Glutamatergic neuron (in vitro differentiated cells): Measurements from ENCODE around the gene NMBR. TPM values are rescaled to one million over a fixed set of nuclear protein-coding genes. Genes with fewer than 3 reads are reported as not detected.

Experiments
- DNase-seq: peaks from one replicate; pipeline ENCODE4 v3.0.0; 2022
- H3K27ac Mint-ChIP-seq: one replicate; pipeline ENCODE4 v1.8.0; 2020; ENCODE audit warnings: mild to moderate bottlenecking, mixed read lengths, inconsistent platforms; ENCODE audit not compliant: unreplicated experiment
- H3K27me3 Mint-ChIP-seq: one replicate; pipeline ENCODE4 v1.8.0; 2020; ENCODE audit warnings: mild to moderate bottlenecking, moderate library complexity, mixed read lengths, inconsistent platforms; ENCODE audit not compliant: unreplicated experiment
- H3K36me3 Mint-ChIP-seq: one replicate; pipeline ENCODE4 v1.8.0; 2020; ENCODE audit warnings: mild to moderate bottlenecking, mixed read lengths, inconsistent platforms; ENCODE audit not compliant: unreplicated experiment
- H3K4me1 Mint-ChIP-seq: one replicate; pipeline ENCODE4 v1.8.0; 2020; ENCODE audit warnings: mild to moderate bottlenecking, low read depth, mixed read lengths, inconsistent platforms; ENCODE audit not compliant: unreplicated experiment
- H3K4me3 Mint-ChIP-seq: one replicate; pipeline ENCODE4 v1.8.0; 2020; ENCODE audit warnings: mild to moderate bottlenecking, mixed read lengths, inconsistent platforms; ENCODE audit not compliant: unreplicated experiment
- H3K9me3 Mint-ChIP-seq: one replicate; pipeline ENCODE4 v1.8.0; 2020; ENCODE audit warnings: mild to moderate bottlenecking, moderate library complexity, mixed read lengths, inconsistent platforms; ENCODE audit not compliant: unreplicated experiment
- CTCF ChIP-seq: fragments of 200-600 bp; sonication (generic); IDR thresholded peaks from one replicate; pipeline ENCODE4 v1.5.0; 2021; ENCODE audit not compliant: partially characterized antibody, unreplicated experiment
- total RNA-seq: library from RNA; stranded (reverse); fragmentation: NEBNext Ultra II Directional; extraction: Animal tissue kit (Norgen Biotek cat#: 25700); gene quantifications from one replicate; pipeline ENCODE4 v1.2.1, GENCODE V29; 2021; ENCODE audit not compliant: unreplicated experiment

The NMBR gene
- total RNA-seq, 1 donor from 2014 or later, result not detected

- no peak overlapping the region for H3K4me3 Mint-ChIP-seq
- no peak for DNase-seq
- H3K27me3 Mint-ChIP-seq, result no peaks in the 10 kb centered on the region
- H3K27ac Mint-ChIP-seq, result no peak overlapping the region
- H3K36me3 Mint-ChIP-seq, result peaks cover 5% of the 10 kb centered on the region
- no peak for TF ChIP-seq CTCF
- peaks cover 3% of the 10 kb centered on the region for H3K9me3 Mint-ChIP-seq
- H3K4me1 Mint-ChIP-seq, result no peaks in the 10 kb centered on the region
These were observed 119.8 kb downstream of the NMBR start for GRCh38 chr6:142027074-142027473.

DNA sequence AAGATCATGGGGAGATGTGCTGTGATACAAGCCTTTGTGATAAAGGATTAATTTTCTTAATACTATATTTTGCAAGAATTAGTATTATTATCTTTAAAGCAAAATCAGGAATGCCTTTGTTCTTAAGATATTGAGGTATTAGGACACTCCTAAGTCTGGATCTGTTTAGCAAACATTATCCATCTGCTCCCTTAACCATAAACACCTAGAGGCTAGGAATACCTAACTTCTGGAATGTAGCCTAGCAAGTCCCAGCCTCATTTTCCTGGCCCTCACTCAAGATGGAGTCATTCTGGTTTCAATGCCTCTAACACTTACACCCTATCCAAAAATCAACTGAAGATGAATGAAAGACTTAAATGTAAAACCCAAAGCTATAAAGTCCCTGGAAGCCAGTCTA lies 120.5 kb downstream of the NMBR start:
- DNase-seq, result no peak
- H3K4me3 Mint-ChIP-seq, result no peak overlapping the region
- no peaks in the 10 kb centered on the region for H3K4me1 Mint-ChIP-seq
- H3K27me3 Mint-ChIP-seq, result no peaks in the 10 kb centered on the region
- H3K27ac Mint-ChIP-seq, result no peak overlapping the region
- TF ChIP-seq CTCF, result no peak
- peaks cover 5% of the 10 kb centered on the region for H3K36me3 Mint-ChIP-seq
- peaks cover 3% of the 10 kb centered on the region for H3K9me3 Mint-ChIP-seq

Other genes with a start within 250 kb of the NMBR start
- gene GJE1, start 14.2 kb downstream of the NMBR start, total RNA-seq, result not detected
- gene VTA1, start 141 bp upstream of the NMBR start, total RNA-seq, result 34.0 TPM
- not detected for gene ADGRG6, start 154.9 kb upstream of the NMBR start, total RNA-seq